Measurements from ENCODE around the gene CLSTN2. TPM values are rescaled to one million over a fixed set of nuclear protein-coding genes. Genes with fewer than 3 reads are reported as not detected.

The CLSTN2 gene
- total and polyA plus RNA-seq, 2 of the 13 experiments (the other 11 are each of a cell fraction or from before 2014, with no cell fraction given), result not detected

- Histone ChIP-seq H3K27ac (ENCODE audit: extremely low read length, insufficient read depth, low read length) (no peak overlapping the region), H3K9ac (ENCODE audit: insufficient read depth, low read depth, low read length) (no peak overlapping the region), H3K9me3 (ENCODE audit: low read length) (no peaks in the 10 kb centered on the region), H3K27me3 (ENCODE audit: control insufficient read depth in 1 of 2, insufficient read depth in 2 of 2, low read length in 2 of 2) (no peaks in the 10 kb centered on the region), H3K4me3 (replicated peaks in 1 of 3; ENCODE audit: insufficient read depth in 1 of 3, low read depth in 2 of 3, low read length in 3 of 3) (no peak overlapping the region), H3K4me1 (ENCODE audit: insufficient read depth, low read length) (no peaks in the 10 kb centered on the region), H4K20me1 (ENCODE audit: insufficient read depth, low read length) (no peaks in the 10 kb centered on the region), H2AFZ (ENCODE audit: low read length) (no peak overlapping the region), H3K4me2 (ENCODE audit: low read depth, low read length) (no peak overlapping the region), H3K79me2 (ENCODE audit: insufficient read depth, low read length) (no peaks in the 10 kb centered on the region), H3K36me3 (replicated peaks in 1 of 2; ENCODE audit: control insufficient read depth in 1 of 2, insufficient read depth in 2 of 2, low read length in 2 of 2) (no peaks in the 10 kb centered on the region; a peak in 1 of 5 replicates)
- in situ Hi-C loops (cut with HindIII; ENCODE audit: extremely low pct_ligation_motif_present, low pct_unique_long_range_greater_than_20kb) (no loop called here), intact Hi-C loops (cut with micrococcal nuclease; ENCODE audit: unreplicated experiment) (loop anchor here (10.0 kb wide), 1 partner anchor 377 kb away; no protein-coding TSS in a partner anchor)
- ChIA-PET POLR2A (no interaction called here), CTCF (ENCODE audit: low intra/inter-chr PET ratio, low total read pairs) (no interaction called here)
- FAIRE-seq (no peak), DNase-seq (ENCODE audit: low spot score) (no peak), ATAC-seq (no peak; the same call in 2 of the 3 replicates)
- TF ChIP-seq, protein P1, sequence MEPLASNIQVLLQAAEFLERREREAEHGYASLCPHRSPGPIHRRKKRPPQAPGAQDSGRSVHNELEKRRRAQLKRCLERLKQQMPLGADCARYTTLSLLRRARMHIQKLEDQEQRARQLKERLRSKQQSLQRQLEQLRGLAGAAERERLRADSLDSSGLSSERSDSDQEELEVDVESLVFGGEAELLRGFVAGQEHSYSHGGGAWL (CRISPR knock-in tag; IDR thresholded peaks at IDR 0.05), result no peak
- no peak for TF ChIP-seq SUZ12 (IDR thresholded peaks at IDR 0.05; ENCODE audit: low read depth, low read length)
- TF ChIP-seq NKX3-1 (CRISPR knock-in tag; IDR thresholded peaks at IDR 0.05), result no peak
- TF ChIP-seq POLR2AphosphoS5 (IDR thresholded peaks at IDR 0.05; ENCODE audit: low read depth, low read length), result no peak
- no peak for TF ChIP-seq ZNF709 (CRISPR knock-in tag; IDR thresholded peaks at IDR 0.05)
- TF ChIP-seq ARNT2 (CRISPR knock-in tag; IDR thresholded peaks at IDR 0.05; ENCODE audit: low read depth), result no peak
- no peak for TF ChIP-seq NRL (CRISPR knock-in tag; IDR thresholded peaks at IDR 0.05; ENCODE audit: borderline replicate concordance)
- no peak for TF ChIP-seq NONO (IDR thresholded peaks at IDR 0.05)
- no peak for TF ChIP-seq NONO (CRISPR knock-in tag; conservative IDR thresholded peaks at IDR 0.05)
- TF ChIP-seq HDAC6 (IDR thresholded peaks at IDR 0.05; ENCODE audit: low read depth, low read length), result no peak
- TF ChIP-seq GFI1 (CRISPR knock-in tag; IDR thresholded peaks at IDR 0.05; ENCODE audit: borderline replicate concordance), result no peak
- no peak for TF ChIP-seq TOE1 (CRISPR knock-in tag; IDR thresholded peaks at IDR 0.05)
- TF ChIP-seq BATF2 (CRISPR knock-in tag; IDR thresholded peaks at IDR 0.05), result no peak
- no peak for TF ChIP-seq EZH2 (conservative IDR thresholded peaks at IDR 0.05; ENCODE audit: low read depth, low read length)
- no peak for TF ChIP-seq ZNF816 (CRISPR knock-in tag; IDR thresholded peaks at IDR 0.05; ENCODE audit: borderline replicate concordance)
- no peak for TF ChIP-seq ZSCAN29 (CRISPR knock-in tag; conservative IDR thresholded peaks at IDR 0.05)
- TF ChIP-seq ZBTB14 (CRISPR knock-in tag; IDR thresholded peaks at IDR 0.05), result no peak
- TF ChIP-seq HIVEP1 (CRISPR knock-in tag; IDR thresholded peaks at IDR 0.05), result no peak
- no peak for TF ChIP-seq ZNF441 (CRISPR knock-in tag; IDR thresholded peaks at IDR 0.05; ENCODE audit: borderline replicate concordance)
- no TSS peak for BruUV-seq (replicated peaks)
Measured at GRCh38 chr3:140501770-140502364, 566.9 kb downstream of the CLSTN2 start.
